HG02642 (cell line): ENCODE measurements around the gene CHTF8.
A peak's percentile ranks its signal among the peaks of the same experiment; 100 is the strongest.

Experiments
- ATAC-seq: cut with Tn5 transposase; IDR thresholded peaks from one replicate; pipeline ENCODE4 v1.9.1; 2021; ENCODE audit warnings: mild to moderate bottlenecking; ENCODE audit not compliant: unreplicated experiment, poor library complexity

The CHTF8 gene

GRCh38 chr16:69114976-69115355 is 17.4 kb downstream of the CHTF8 start:
- ATAC-seq: no peak

GRCh38 chr16:69114346-69114975 is 17.9 kb downstream of the CHTF8 start:
- no peak for ATAC-seq

- ATAC-seq: no peak
These were observed 19.2 kb downstream of the CHTF8 start for GRCh38 chr16:69113216-69113615.

GRCh38 chr16:69112285-69113129 is 19.9 kb downstream of the CHTF8 start:
- peak; percentile 57 for ATAC-seq

GRCh38 chr16:69111876-69112230 is 20.5 kb downstream of the CHTF8 start:
- no peak for ATAC-seq

GRCh38 chr16:69111216-69111875 is 21.0 kb downstream of the CHTF8 start:
- ATAC-seq: no peak

- ATAC-seq: no peak
These were observed 22.0 kb downstream of the CHTF8 start for GRCh38 chr16:69110406-69110805.

- no peak for ATAC-seq
These were observed 22.7 kb downstream of the CHTF8 start for GRCh38 chr16:69109486-69110270.

- no peak for ATAC-seq
These were observed 23.5 kb downstream of the CHTF8 start for GRCh38 chr16:69108905-69109252.

- no peak for ATAC-seq
These were observed 24.1 kb downstream of the CHTF8 start for GRCh38 chr16:69108064-69108904.

GRCh38 chr16:69107316-69107962 is 24.9 kb downstream of the CHTF8 start:
- no peak for ATAC-seq

- ATAC-seq: no peak
These were observed 25.7 kb downstream of the CHTF8 start for GRCh38 chr16:69106491-69107315.

GRCh38 chr16:69105501-69106361 is 26.7 kb downstream of the CHTF8 start, which contains the start of gene HAS3:
Gene HAS3, plus strand, starts transcription at chr16:69105653. Its CDS starts 3,743 bp downstream, at chr16:69109396.
- ATAC-seq: no peak

- no peak for ATAC-seq
These were observed 32.2 kb downstream of the CHTF8 start for GRCh38 chr16:69100071-69100691.

- ATAC-seq: no peak
These were observed 37.2 kb downstream of the CHTF8 start for GRCh38 chr16:69095193-69095592.

- no peak for ATAC-seq
These were observed 37.9 kb downstream of the CHTF8 start for GRCh38 chr16:69094501-69094900.

GRCh38 chr16:69093974-69094373 is 38.4 kb downstream of the CHTF8 start:
- no peak for ATAC-seq
